ENCODE results near the gene RASSF10. TPM values are rescaled to one million over a fixed set of nuclear protein-coding genes. Genes with fewer than 3 reads are reported as not detected.

The RASSF10 gene
- total RNA-seq, 1 donor from 2014 or later: 2.0 TPM

DNA sequence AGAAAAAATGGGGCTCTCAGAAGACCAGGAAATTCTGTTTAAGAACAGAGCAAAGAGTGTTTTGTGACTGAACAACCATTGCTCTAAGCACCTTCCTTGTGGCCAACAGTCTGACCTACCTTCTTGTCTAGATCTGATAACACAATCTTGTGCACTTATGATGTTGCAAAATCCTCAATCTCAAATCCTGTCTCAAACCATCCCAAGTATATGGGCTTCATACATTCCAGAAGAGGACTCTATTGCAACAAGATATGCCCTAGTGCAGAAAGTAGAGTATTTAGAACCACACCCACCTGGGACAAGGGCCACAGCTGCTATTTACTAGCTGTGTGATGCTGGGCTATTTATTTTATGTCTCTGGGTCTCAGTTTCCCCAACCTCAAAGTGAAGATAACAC, 27.1 kb downstream of the RASSF10 start:
- H3K27ac ChIP-seq (ENCODE audit: low read depth, low read length): no peak overlapping the region
- H3K36me3 ChIP-seq (ENCODE audit: insufficient read depth, low read length): no peaks in the 10 kb centered on the region
- H3K9me3 Mint-ChIP-seq (ENCODE audit: unreplicated experiment): peaks cover 2% of the 10 kb centered on the region
- H3K4me3 Mint-ChIP-seq (ENCODE audit: unreplicated experiment): no peak overlapping the region
- H3K9me3 ChIP-seq (ENCODE audit: insufficient read depth, low read depth, low read length): no peaks in the 10 kb centered on the region
- H3K4me2 ChIP-seq (ENCODE audit: low read length): no peak overlapping the region
- H3K36me3 Mint-ChIP-seq (ENCODE audit: low read depth, unreplicated experiment): no peaks in the 10 kb centered on the region
- H3K4me1 Mint-ChIP-seq (ENCODE audit: low read depth, unreplicated experiment): no peaks in the 10 kb centered on the region
- no peaks in the 10 kb centered on the region for H4K20me1 ChIP-seq (ENCODE audit: insufficient read depth, low read length)
- no peak overlapping the region for H3K4me3 ChIP-seq (ENCODE audit: insufficient read depth, low read depth, low read length)
- no peak overlapping the region for H3K9ac ChIP-seq (ENCODE audit: low read length)
- no peak overlapping the region for H3K27ac Mint-ChIP-seq (ENCODE audit: unreplicated experiment)
- H3K4me1 ChIP-seq (ENCODE audit: insufficient read depth, low read length): no peaks in the 10 kb centered on the region
- H3K27me3 Mint-ChIP-seq (ENCODE audit: low read depth, unreplicated experiment): peaks cover 9% of the 10 kb centered on the region
- H2AFZ ChIP-seq (ENCODE audit: low read depth, low read length): no peak overlapping the region
- TF ChIP-seq CTCF (IDR thresholded peaks at IDR 0.05; ENCODE audit: insufficient read depth, low read depth, low read length): no peak
- TF ChIP-seq EZH2 (IDR thresholded peaks at IDR 0.05; ENCODE audit: insufficient read depth, low read length): no peak
- no peaks in the 10 kb centered on the region for H3K79me2 ChIP-seq (ENCODE audit: insufficient read depth, low read length)
- FAIRE-seq (no peak), DNase-seq (ENCODE audit: low read depth) (no peak)
- peaks cover 16% of the 10 kb centered on the region for H3K27me3 ChIP-seq (ENCODE audit: insufficient read depth, low read length)

DNA sequence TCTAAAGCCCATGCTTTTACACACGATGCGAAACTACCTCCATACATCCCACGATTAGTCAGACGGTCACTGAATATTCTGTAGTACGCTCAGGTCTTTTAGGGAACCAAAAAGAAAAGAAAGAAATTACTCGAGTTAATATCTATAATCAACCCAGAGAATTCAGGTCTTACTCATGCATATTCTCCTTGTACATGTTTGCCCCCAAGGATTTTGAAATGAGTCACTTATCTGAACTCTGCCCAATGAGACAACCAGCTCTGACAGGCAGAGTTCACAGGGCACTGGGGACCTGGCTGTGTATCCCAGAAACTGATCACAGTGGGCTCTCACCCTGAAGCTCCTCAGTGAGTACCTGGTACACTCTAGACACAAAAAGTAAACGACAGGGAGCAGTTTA, 29.2 kb downstream of the RASSF10 start:
- Mint-ChIP-seq H3K4me3 (ENCODE audit: unreplicated experiment) (no peak overlapping the region), H3K36me3 (ENCODE audit: low read depth, unreplicated experiment) (no peaks in the 10 kb centered on the region), H3K4me1 (ENCODE audit: low read depth, unreplicated experiment) (no peaks in the 10 kb centered on the region), H3K27me3 (ENCODE audit: low read depth, unreplicated experiment) (peaks cover 9% of the 10 kb centered on the region), H3K9me3 (ENCODE audit: unreplicated experiment) (peaks cover 4% of the 10 kb centered on the region), H3K27ac (ENCODE audit: unreplicated experiment) (no peak overlapping the region)
- Histone ChIP-seq H2AFZ (ENCODE audit: low read depth, low read length) (no peak overlapping the region), H3K36me3 (ENCODE audit: insufficient read depth, low read length) (no peaks in the 10 kb centered on the region), H3K79me2 (ENCODE audit: insufficient read depth, low read length) (no peaks in the 10 kb centered on the region), H3K4me3 (ENCODE audit: insufficient read depth, low read depth, low read length) (no peak overlapping the region), H3K27ac (ENCODE audit: low read depth, low read length) (no peak overlapping the region), H3K9me3 (ENCODE audit: insufficient read depth, low read depth, low read length) (no peaks in the 10 kb centered on the region), H3K4me2 (ENCODE audit: low read length) (no peak overlapping the region), H3K4me1 (ENCODE audit: insufficient read depth, low read length) (no peaks in the 10 kb centered on the region), H4K20me1 (ENCODE audit: insufficient read depth, low read length) (no peaks in the 10 kb centered on the region), H3K9ac (ENCODE audit: low read length) (no peak overlapping the region), H3K27me3 (ENCODE audit: insufficient read depth, low read length) (peaks cover 36% of the 10 kb centered on the region)
- no peak for TF ChIP-seq EZH2 (IDR thresholded peaks at IDR 0.05; ENCODE audit: insufficient read depth, low read length)
- FAIRE-seq (no peak), DNase-seq (ENCODE audit: low read depth) (no peak)

DNA sequence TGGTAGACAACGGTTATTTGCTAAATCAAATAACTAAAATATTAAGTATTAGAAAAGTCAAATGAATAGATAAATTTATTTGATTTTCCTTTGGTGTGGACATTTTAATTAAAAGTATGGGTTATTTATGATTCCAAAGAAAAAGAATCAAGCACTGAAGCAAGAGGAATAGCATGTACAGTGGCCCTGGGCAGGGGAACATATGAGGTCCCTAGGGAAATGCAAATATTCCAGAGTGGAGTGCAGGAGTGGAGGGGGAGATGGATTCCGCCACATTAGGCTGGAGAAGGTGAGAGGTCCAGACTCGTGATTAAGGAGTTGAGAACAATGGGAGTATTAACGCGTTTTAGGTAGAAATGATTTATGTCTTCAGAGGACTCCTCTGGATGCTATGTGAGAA, 30.0 kb downstream of the RASSF10 start:
- H2AFZ ChIP-seq (ENCODE audit: low read depth, low read length): no peak overlapping the region
- H3K36me3 ChIP-seq (ENCODE audit: insufficient read depth, low read length): no peaks in the 10 kb centered on the region
- Mint-ChIP-seq H3K27me3 (ENCODE audit: low read depth, unreplicated experiment) (peaks cover 9% of the 10 kb centered on the region), H3K27ac (ENCODE audit: unreplicated experiment) (no peak overlapping the region), H3K4me3 (ENCODE audit: unreplicated experiment) (no peak overlapping the region), H3K4me1 (ENCODE audit: low read depth, unreplicated experiment) (no peaks in the 10 kb centered on the region), H3K36me3 (ENCODE audit: low read depth, unreplicated experiment) (no peaks in the 10 kb centered on the region), H3K9me3 (ENCODE audit: unreplicated experiment) (peaks cover 4% of the 10 kb centered on the region)
- H3K79me2 ChIP-seq (ENCODE audit: insufficient read depth, low read length): no peaks in the 10 kb centered on the region
- no peak for DNase-seq (ENCODE audit: low read depth)
- no peak for TF ChIP-seq EZH2 (IDR thresholded peaks at IDR 0.05; ENCODE audit: insufficient read depth, low read length)
- TF ChIP-seq CTCF (IDR thresholded peaks at IDR 0.05; ENCODE audit: insufficient read depth, low read depth, low read length): no peak
- H3K27ac ChIP-seq (ENCODE audit: low read depth, low read length): no peak overlapping the region
- H4K20me1 ChIP-seq (ENCODE audit: insufficient read depth, low read length): no peaks in the 10 kb centered on the region
- peaks cover 34% of the 10 kb centered on the region for H3K27me3 ChIP-seq (ENCODE audit: insufficient read depth, low read length)
- H3K9ac ChIP-seq (ENCODE audit: low read length): no peak overlapping the region
- H3K4me2 ChIP-seq (ENCODE audit: low read length): no peak overlapping the region
- H3K9me3 ChIP-seq (ENCODE audit: insufficient read depth, low read depth, low read length): no peaks in the 10 kb centered on the region
- H3K4me3 ChIP-seq (ENCODE audit: insufficient read depth, low read depth, low read length): no peak overlapping the region
- no peak for FAIRE-seq
- no peaks in the 10 kb centered on the region for H3K4me1 ChIP-seq (ENCODE audit: insufficient read depth, low read length)
